Subcutaneous abdominal adipose tissue (tissue), 5 donors: ENCODE measurements around the gene MCM3AP.

Source experiments
- H3K27ac ChIP-seq: one replicate; pipeline ENCODE4 v1.7.0; 2013; ENCODE audit warnings: low read depth, mild to moderate bottlenecking, inconsistent platforms, low read length, moderate library complexity
- H3K27me3 ChIP-seq, 5 donors: one replicate each; pipeline ENCODE4 v1.7.0; 2013; ENCODE audit warnings: low read length in 5 of 5, inconsistent platforms in 1 of 5; ENCODE audit not compliant: control insufficient read depth in 5 of 5, insufficient read depth in 4 of 5
- H3K36me3 ChIP-seq, 5 donors: one replicate each; pipeline ENCODE4 v1.7.0; 2013; ENCODE audit warnings: low read length in 5 of 5; ENCODE audit not compliant: control insufficient read depth in 5 of 5, insufficient read depth in 5 of 5
- H3K4me1 ChIP-seq, 5 donors: one replicate each; pipeline ENCODE4 v1.7.0; 2013; ENCODE audit warnings: low read length in 5 of 5, mild to moderate bottlenecking in 3 of 5, moderate library complexity in 1 of 5; ENCODE audit not compliant: control insufficient read depth in 5 of 5, insufficient read depth in 5 of 5
- H3K4me3 ChIP-seq, 5 donors: one replicate each; pipeline ENCODE4 v1.7.0; 2013; ENCODE audit warnings: low read length in 5 of 5, low read depth in 1 of 5
- H3K9ac ChIP-seq, 5 donors: one replicate each; pipeline ENCODE4 v1.7.0; 2013; ENCODE audit warnings: low read length in 5 of 5, mild to moderate bottlenecking in 4 of 5, moderate library complexity in 3 of 5
- H3K9me3 ChIP-seq, 5 donors: one replicate each; pipeline ENCODE4 v1.7.0; 2013; ENCODE audit warnings: low read length in 5 of 5; ENCODE audit not compliant: control insufficient read depth in 5 of 5
- donor health status: healthy.
- donor health status: healthy.
- donor health status: healthy.
- donor health status: healthy.
- donor health status: healthy.

Gene MCM3AP

GRCh38 chr21:46295177-46295770, 9.9 kb upstream of the MCM3AP start:
- peaks cover 0 to 4% (median 0%) of the 10 kb centered on the region in 5 donors for H3K27me3 ChIP-seq
- no peaks in the 10 kb centered on the region for H3K9me3 ChIP-seq
- H3K4me1 ChIP-seq, result peaks cover 11 to 31% (median 25%) of the 10 kb centered on the region in 5 donors
- peaks cover 0 to 15% (median 10%) of the 10 kb centered on the region in 5 donors for H3K36me3 ChIP-seq
- no peak overlapping the region for H3K4me3 ChIP-seq
- H3K9ac ChIP-seq, result peak overlapping the region in 1 of 5 donors; percentile 16
- H3K27ac ChIP-seq, result peak overlapping the region; percentile 65

- peaks cover 0 to 4% (median 0%) of the 10 kb centered on the region in 5 donors for H3K27me3 ChIP-seq
- H3K9me3 ChIP-seq, result no peaks in the 10 kb centered on the region
- H3K27ac ChIP-seq, result peak overlapping the region; percentile 65
- H3K4me3 ChIP-seq, result no peak overlapping the region
- H3K36me3 ChIP-seq, result peaks cover 0 to 16% (median 10%) of the 10 kb centered on the region in 5 donors
- H3K4me1 ChIP-seq, result peaks cover 11 to 31% (median 25%) of the 10 kb centered on the region in 5 donors
- H3K9ac ChIP-seq, result peak overlapping the region in 1 of 5 donors; percentile 16
These were observed 9.3 kb upstream of the MCM3AP start for GRCh38 chr21:46294647-46295176.

- H3K9me3 ChIP-seq, result no peaks in the 10 kb centered on the region
- H3K9ac ChIP-seq, result no peak overlapping the region
- H3K27me3 ChIP-seq, result peaks cover 0 to 4% (median 0%) of the 10 kb centered on the region in 5 donors
- H3K36me3 ChIP-seq, result peaks cover 0 to 17% (median 10%) of the 10 kb centered on the region in 5 donors
- no peak overlapping the region for H3K27ac ChIP-seq
- peaks cover 11 to 29% (median 23%) of the 10 kb centered on the region in 5 donors for H3K4me1 ChIP-seq
- H3K4me3 ChIP-seq, result no peak overlapping the region
These were observed 6.2 kb upstream of the MCM3AP start for GRCh38 chr21:46291561-46291960.

GRCh38 chr21:46289655-46290179, 4.3 kb upstream of the MCM3AP start:
- no peak overlapping the region for H3K4me3 ChIP-seq
- peaks cover 9 to 23% (median 19%) of the 10 kb centered on the region in 5 donors for H3K4me1 ChIP-seq
- no peak overlapping the region for H3K9ac ChIP-seq
- no peak overlapping the region for H3K27ac ChIP-seq
- H3K9me3 ChIP-seq, result no peaks in the 10 kb centered on the region
- H3K36me3 ChIP-seq, result peaks cover 0 to 17% (median 10%) of the 10 kb centered on the region in 5 donors
- peaks cover 0 to 4% (median 0%) of the 10 kb centered on the region in 5 donors for H3K27me3 ChIP-seq

GRCh38 chr21:46287541-46287940, 2.1 kb upstream of the MCM3AP start:
- Histone ChIP-seq H3K4me3 (no peak overlapping the region), H3K27ac (no peak overlapping the region), H3K9ac (no peak overlapping the region), H3K36me3 (peaks cover 0 to 23% (median 12%) of the 10 kb centered on the region in 5 donors), H3K9me3 (no peaks in the 10 kb centered on the region), H3K27me3 (no peaks in the 10 kb centered on the region), H3K4me1 (peaks cover 16 to 42% (median 37%) of the 10 kb centered on the region in 5 donors)

- Histone ChIP-seq H3K36me3 (peaks cover 0 to 16% (median 7%) of the 10 kb centered on the region in 5 donors), H3K27ac (peak overlapping the region; percentile 86), H3K9ac (peak overlapping the region in 4 of 5 donors; percentile 17 to 91 (median 89)), H3K27me3 (no peaks in the 10 kb centered on the region), H3K9me3 (no peaks in the 10 kb centered on the region), H3K4me1 (peaks cover 11 to 46% (median 45%) of the 10 kb centered on the region in 5 donors), H3K4me3 (peak overlapping the region; percentile 80 to 91 (median 85))
These were observed 1.2 kb upstream of the MCM3AP start for GRCh38 chr21:46286648-46287002.

- peaks cover 11 to 51% (median 46%) of the 10 kb centered on the region in 5 donors for H3K4me1 ChIP-seq
These were observed 593 bp upstream of the MCM3AP start, which contains the start of gene YBEY for GRCh38 chr21:46285761-46286647. Gene YBEY (plus strand): TSS chr21:46286342. CDS start chr21:46286914, 572 bp downstream.

GRCh38 chr21:46284733-46285132, 678 bp downstream of the MCM3AP start:
- H3K27me3 ChIP-seq, result no peaks in the 10 kb centered on the region
- peak overlapping the region; percentile 25 to 91 (median 90) for H3K9ac ChIP-seq
- peak overlapping the region; percentile 74 to 91 (median 81) for H3K4me3 ChIP-seq
- H3K27ac ChIP-seq, result no peak overlapping the region
- peaks cover 11 to 52% (median 46%) of the 10 kb centered on the region in 5 donors for H3K4me1 ChIP-seq
- H3K36me3 ChIP-seq, result peaks cover 0 to 19% (median 14%) of the 10 kb centered on the region in 5 donors
- H3K9me3 ChIP-seq, result no peaks in the 10 kb centered on the region

More at GRCh38 chr21:46285761-46286647, 593 bp upstream of the MCM3AP start, which contains the start of gene YBEY:
- no peaks in the 10 kb centered on the region for H3K27me3 ChIP-seq
- peak within 1 kb of the TSS; percentile 86 for H3K27ac ChIP-seq
- H3K9ac ChIP-seq, result peak within 1 kb of the TSS; percentile 88 to 91 (median 90)
- peaks cover 0 to 11% (median 5%) of the 10 kb centered on the region in 5 donors for H3K36me3 ChIP-seq
- H3K4me3 ChIP-seq, result peak within 1 kb of the TSS; percentile 80 to 91 (median 85)
- no peaks in the 10 kb centered on the region for H3K9me3 ChIP-seq

GRCh38 chr21:46284077-46284644, 1.2 kb downstream of the MCM3AP start:
- Histone ChIP-seq H3K4me1 (peaks cover 11 to 52% (median 46%) of the 10 kb centered on the region in 5 donors), H3K36me3 (peaks cover 0 to 24% (median 20%) of the 10 kb centered on the region in 5 donors), H3K9me3 (no peaks in the 10 kb centered on the region), H3K27ac (no peak overlapping the region), H3K9ac (peak overlapping the region; percentile 45 to 91 (median 54)), H3K27me3 (no peaks in the 10 kb centered on the region), H3K4me3 (peak overlapping the region in 3 of 5 donors; percentile 25 to 42 (median 40))
